ENCODE results near the gene MAPKAP1. TPM values are rescaled to one million over a fixed set of nuclear protein-coding genes. Genes with fewer than 3 reads are reported as not detected.
A peak's percentile ranks its signal among the peaks of the same experiment; 100 is the strongest.

Gene MAPKAP1
- total and polyA plus RNA-seq, 9 of the 15 experiments (the other 6 are each of a cell fraction or from before 2014, with no cell fraction given), result 2.6 to 82.1 (median 61.1) TPM

DNA sequence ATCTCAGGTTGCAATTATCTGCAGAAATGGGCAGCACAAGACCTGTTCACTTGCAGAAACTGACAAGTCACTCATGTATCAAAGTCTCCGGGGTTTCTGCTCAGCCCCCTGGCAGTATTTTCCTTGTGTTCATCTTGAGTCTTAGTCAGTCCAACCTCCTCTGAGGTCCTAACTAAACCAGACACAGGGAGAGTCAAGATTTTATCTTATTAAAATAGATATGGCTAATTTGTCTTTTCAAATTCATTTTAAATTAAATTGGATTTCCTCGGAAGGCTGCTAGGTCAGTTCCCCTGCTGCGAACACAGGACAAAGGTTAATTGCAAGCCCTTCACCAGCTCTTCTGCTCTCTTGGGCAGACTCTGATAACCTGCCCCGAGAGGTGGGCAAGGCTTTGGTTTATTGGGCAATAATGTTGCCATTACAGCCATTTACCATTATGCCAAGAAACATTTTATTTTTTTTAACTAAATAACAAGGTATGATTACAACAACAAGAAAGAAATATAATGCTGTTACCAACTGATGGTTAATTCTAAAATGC lies 103.5 kb downstream of the MAPKAP1 start:
- no peaks in the 10 kb centered on the region for H4K20me1 ChIP-seq (replicated peaks; ENCODE audit: control insufficient read depth, insufficient read depth, low read length)
- no peaks in the 10 kb centered on the region for H3K36me3 ChIP-seq (ENCODE audit: control insufficient read depth, insufficient read depth, low read length)
- H3K79me2 ChIP-seq (ENCODE audit: control insufficient read depth, insufficient read depth, low read length), result no peaks in the 10 kb centered on the region
- no peaks in the 10 kb centered on the region for H3K27me3 ChIP-seq (ENCODE audit: control insufficient read depth in 2 of 2, insufficient read depth in 2 of 2, low read length in 2 of 2)
- no TSS peak for BruUV-seq (replicated peaks)
- WGBS (ENCODE audit: insufficient coverage, low coverage, missing lambda C conversion rate), result 71% methylated on average over 4 of the region's 4 CpGs
- H2AFZ ChIP-seq (ENCODE audit: low read depth, low read length), result no peak overlapping the region
- ATAC-seq (no peak), DNase-seq (ENCODE audit: extremely low read depth in 1 of 4, low spot score in 3 of 4) (no peak), FAIRE-seq (no peak)
- no peak overlapping the region for H3K27ac ChIP-seq (ENCODE audit: extremely low read depth, low read depth, low read length)
- no peaks in the 10 kb centered on the region for H3K4me1 ChIP-seq (replicated peaks in 1 of 2; ENCODE audit: control insufficient read depth in 2 of 2, insufficient read depth in 2 of 2, low read length in 2 of 2)
- no peak overlapping the region for H3K4me3 ChIP-seq
- in situ Hi-C loops (cut with MboI), result no loop called here
- CTCF ChIA-PET (ENCODE audit: low intra/inter-chr PET ratio), result no interaction called here
- no peaks in the 10 kb centered on the region for H3K9me3 ChIP-seq (replicated peaks; ENCODE audit: control insufficient read depth, insufficient read depth, low read depth, low read length)
- no peak overlapping the region for H3K4me2 ChIP-seq (ENCODE audit: insufficient read depth, low read length)
- intact Hi-C loops (cut with micrococcal nuclease), result no loop called here
- H3K9ac ChIP-seq (ENCODE audit: insufficient read depth in 1 of 2, low read depth in 2 of 2, low read length in 2 of 2), result no peak overlapping the region
- POLR2A ChIA-PET, result interaction anchor here (1.8 kb wide), 1 partner anchor 12 kb away, joined by 6 read pairs; no protein-coding TSS in a partner anchor
- TF ChIP-seq, protein P1, sequence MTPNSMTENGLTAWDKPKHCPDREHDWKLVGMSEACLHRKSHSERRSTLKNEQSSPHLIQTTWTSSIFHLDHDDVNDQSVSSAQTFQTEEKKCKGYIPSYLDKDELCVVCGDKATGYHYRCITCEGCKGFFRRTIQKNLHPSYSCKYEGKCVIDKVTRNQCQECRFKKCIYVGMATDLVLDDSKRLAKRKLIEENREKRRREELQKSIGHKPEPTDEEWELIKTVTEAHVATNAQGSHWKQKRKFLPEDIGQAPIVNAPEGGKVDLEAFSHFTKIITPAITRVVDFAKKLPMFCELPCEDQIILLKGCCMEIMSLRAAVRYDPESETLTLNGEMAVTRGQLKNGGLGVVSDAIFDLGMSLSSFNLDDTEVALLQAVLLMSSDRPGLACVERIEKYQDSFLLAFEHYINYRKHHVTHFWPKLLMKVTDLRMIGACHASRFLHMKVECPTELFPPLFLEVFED (CRISPR knock-in tag; conservative IDR thresholded peaks at IDR 0.05), result no peak
- TF ChIP-seq CEBPG (CRISPR knock-in tag; IDR thresholded peaks at IDR 0.05), result no peak
- TF ChIP-seq CEBPG (tag; conservative IDR thresholded peaks at IDR 0.05 in 1 of 2, IDR thresholded peaks at IDR 0.05 in 1 of 2), result 0 out of 4 replicates have a peak, but pooled peaks of 1 of the 2 experiments have one; percentile 16
- H3K9me1 ChIP-seq (ENCODE audit: control insufficient read depth, insufficient read depth, low read length), result no peaks in the 10 kb centered on the region

DNA sequence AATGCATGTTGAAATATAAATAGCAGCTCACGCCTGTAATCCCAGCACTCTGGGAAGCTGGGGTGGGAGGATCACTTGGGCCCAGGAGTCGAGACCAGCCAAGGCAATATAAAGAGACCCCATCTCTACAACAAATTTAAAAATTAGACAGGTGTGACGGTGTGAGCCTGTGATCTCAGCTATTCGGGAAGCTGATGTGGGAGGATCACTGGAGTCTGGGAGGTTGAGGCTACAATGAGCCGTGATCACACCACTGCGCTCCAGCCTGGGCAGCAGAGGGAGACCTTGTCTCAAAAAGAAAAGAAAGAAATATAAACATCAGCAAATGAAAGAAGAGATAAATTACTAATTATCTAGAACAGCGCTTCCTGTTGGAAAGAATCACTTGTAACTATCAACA lies 105.0 kb downstream of the MAPKAP1 start:
- no TSS peak for BruUV-seq (replicated peaks)
- TF ChIP-seq, protein P2, sequence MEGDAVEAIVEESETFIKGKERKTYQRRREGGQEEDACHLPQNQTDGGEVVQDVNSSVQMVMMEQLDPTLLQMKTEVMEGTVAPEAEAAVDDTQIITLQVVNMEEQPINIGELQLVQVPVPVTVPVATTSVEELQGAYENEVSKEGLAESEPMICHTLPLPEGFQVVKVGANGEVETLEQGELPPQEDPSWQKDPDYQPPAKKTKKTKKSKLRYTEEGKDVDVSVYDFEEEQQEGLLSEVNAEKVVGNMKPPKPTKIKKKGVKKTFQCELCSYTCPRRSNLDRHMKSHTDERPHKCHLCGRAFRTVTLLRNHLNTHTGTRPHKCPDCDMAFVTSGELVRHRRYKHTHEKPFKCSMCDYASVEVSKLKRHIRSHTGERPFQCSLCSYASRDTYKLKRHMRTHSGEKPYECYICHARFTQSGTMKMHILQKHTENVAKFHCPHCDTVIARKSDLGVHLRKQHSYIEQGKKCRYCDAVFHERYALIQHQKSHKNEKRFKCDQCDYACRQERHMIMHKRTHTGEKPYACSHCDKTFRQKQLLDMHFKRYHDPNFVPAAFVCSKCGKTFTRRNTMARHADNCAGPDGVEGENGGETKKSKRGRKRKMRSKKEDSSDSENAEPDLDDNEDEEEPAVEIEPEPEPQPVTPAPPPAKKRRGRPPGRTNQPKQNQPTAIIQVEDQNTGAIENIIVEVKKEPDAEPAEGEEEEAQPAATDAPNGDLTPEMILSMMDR (IDR thresholded peaks at IDR 0.05 in 2 of 3, conservative IDR thresholded peaks at IDR 0.05 in 1 of 3; ENCODE audit: insufficient read depth in 2 of 3, low read depth in 1 of 3, low read length in 3 of 3), result peak in 2 of 3 experiments; percentile 19 to 36; a peak in 1 of 6 replicates
- TF ChIP-seq, protein P3, sequence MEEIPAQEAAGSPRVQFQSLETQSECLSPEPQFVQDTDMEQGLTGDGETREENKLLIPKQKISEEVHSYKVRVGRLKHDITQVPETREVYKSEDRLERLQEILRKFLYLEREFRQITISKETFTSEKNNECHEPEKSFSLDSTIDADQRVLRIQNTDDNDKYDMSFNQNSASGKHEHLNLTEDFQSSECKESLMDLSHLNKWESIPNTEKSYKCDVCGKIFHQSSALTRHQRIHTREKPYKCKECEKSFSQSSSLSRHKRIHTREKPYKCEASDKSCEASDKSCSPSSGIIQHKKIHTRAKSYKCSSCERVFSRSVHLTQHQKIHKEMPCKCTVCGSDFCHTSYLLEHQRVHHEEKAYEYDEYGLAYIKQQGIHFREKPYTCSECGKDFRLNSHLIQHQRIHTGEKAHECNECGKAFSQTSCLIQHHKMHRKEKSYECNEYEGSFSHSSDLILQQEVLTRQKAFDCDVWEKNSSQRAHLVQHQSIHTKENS (CRISPR knock-in tag; IDR thresholded peaks at IDR 0.05), result no peak
- no peak for TF ChIP-seq WHSC1 (IDR thresholded peaks at IDR 0.05; ENCODE audit: low read length)
- TF ChIP-seq, protein P4, sequence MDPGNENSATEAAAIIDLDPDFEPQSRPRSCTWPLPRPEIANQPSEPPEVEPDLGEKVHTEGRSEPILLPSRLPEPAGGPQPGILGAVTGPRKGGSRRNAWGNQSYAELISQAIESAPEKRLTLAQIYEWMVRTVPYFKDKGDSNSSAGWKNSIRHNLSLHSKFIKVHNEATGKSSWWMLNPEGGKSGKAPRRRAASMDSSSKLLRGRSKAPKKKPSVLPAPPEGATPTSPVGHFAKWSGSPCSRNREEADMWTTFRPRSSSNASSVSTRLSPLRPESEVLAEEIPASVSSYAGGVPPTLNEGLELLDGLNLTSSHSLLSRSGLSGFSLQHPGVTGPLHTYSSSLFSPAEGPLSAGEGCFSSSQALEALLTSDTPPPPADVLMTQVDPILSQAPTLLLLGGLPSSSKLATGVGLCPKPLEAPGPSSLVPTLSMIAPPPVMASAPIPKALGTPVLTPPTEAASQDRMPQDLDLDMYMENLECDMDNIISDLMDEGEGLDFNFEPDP (CRISPR knock-in tag; IDR thresholded peaks at IDR 0.05), result no peak
- Histone ChIP-seq H3K4me2 (ENCODE audit: insufficient read depth, low read length) (no peak overlapping the region), H3K79me2 (ENCODE audit: control insufficient read depth, insufficient read depth, low read length) (no peaks in the 10 kb centered on the region), H3K36me3 (ENCODE audit: control insufficient read depth, insufficient read depth, low read length) (no peaks in the 10 kb centered on the region), H3K4me1 (replicated peaks in 1 of 2; ENCODE audit: control insufficient read depth in 2 of 2, insufficient read depth in 2 of 2, low read length in 2 of 2) (no peaks in the 10 kb centered on the region), H3K9me1 (ENCODE audit: control insufficient read depth, insufficient read depth, low read length) (no peaks in the 10 kb centered on the region), H2AFZ (ENCODE audit: low read depth, low read length) (no peak overlapping the region), H3K27me3 (ENCODE audit: control insufficient read depth in 2 of 2, insufficient read depth in 2 of 2, low read length in 2 of 2) (no peaks in the 10 kb centered on the region), H4K20me1 (replicated peaks; ENCODE audit: control insufficient read depth, insufficient read depth, low read length) (no peaks in the 10 kb centered on the region), H3K9me3 (replicated peaks; ENCODE audit: control insufficient read depth, insufficient read depth, low read depth, low read length) (no peaks in the 10 kb centered on the region), H3K27ac (ENCODE audit: extremely low read depth, low read depth, low read length) (no peak overlapping the region), H3K9ac (ENCODE audit: insufficient read depth in 1 of 2, low read depth in 2 of 2, low read length in 2 of 2) (no peak overlapping the region), H3K4me3 (no peak overlapping the region)
- ChIA-PET CTCF (ENCODE audit: low intra/inter-chr PET ratio) (no interaction called here), POLR2A (interaction anchor here (1.8 kb wide), 1 partner anchor 10 kb away, joined by 6 read pairs; no protein-coding TSS in a partner anchor)
- DNase-seq (ENCODE audit: extremely low read depth in 1 of 4, low spot score in 3 of 4) (no peak), ATAC-seq (no peak), FAIRE-seq (no peak)
- intact Hi-C loops (cut with micrococcal nuclease) (no loop called here), in situ Hi-C loops (cut with MboI) (no loop called here)
- 76% methylated on average over 7 of the region's 7 CpGs for WGBS (ENCODE audit: insufficient coverage, low coverage, missing lambda C conversion rate)

Measured in K562 (cell line).